ENCODE measurements around the gene IGF1R. TPM values are rescaled to one million over a fixed set of nuclear protein-coding genes. Genes with fewer than 3 reads are reported as not detected.

Gene IGF1R
- total RNA-seq, 1 experiment from 2014 or later, result 125 TPM

- no peak; the same call in 1 of the 2 replicates for ATAC-seq
- POLR2A ChIA-PET, result interaction anchor here (0.5 to 2.0 kb wide), 7 partner anchors 9 to 168 kb away, joined by 3 to 4 read pairs (median 3); no protein-coding TSS in a partner anchor
- Mint-ChIP-seq H3K27me3 (ENCODE audit: low read depth) (no peaks in the 10 kb centered on the region; the same call in 1 of the 2 replicates), H3K27ac (peak overlapping the region; percentile 93; the same call in 1 of the 2 replicates), H3K36me3 (no peaks in the 10 kb centered on the region), H3K9me3 (no peaks in the 10 kb centered on the region), H3K4me1 (peaks cover 34% of the 10 kb centered on the region), H3K4me3 (peak overlapping the region; percentile 78)
- DNase-seq (ENCODE audit: low spot score), result peak; percentile 57
- no peak for TF ChIP-seq OVOL2 (CRISPR knock-in tag; IDR thresholded peaks at IDR 0.05; ENCODE audit: borderline replicate concordance)
- peak; percentile 56; the same call in 1 of the 2 replicates for TF ChIP-seq ZNF263 (CRISPR knock-in tag; IDR thresholded peaks at IDR 0.05; ENCODE audit: low read depth)
- peak; percentile 30; the same call in 1 of the 2 replicates for TF ChIP-seq PRDM15 (CRISPR knock-in tag; IDR thresholded peaks at IDR 0.05)
- CTCF ChIA-PET, result interaction anchor here (0.8 to 3.7 kb wide), 7 partner anchors 9 to 456 kb away, joined by 3 to 33 read pairs (median 5); partner anchors contain the start of gene SYNM
Observed at GRCh38 chr15:98648654-98649471, 524 bp downstream of the IGF1R start.

GRCh38 chr15:98649472-98650416 lies 1.4 kb downstream of the IGF1R start:
- POLR2A ChIA-PET, result interaction anchor here (0.5 to 1.0 kb wide), 6 partner anchors 8 to 167 kb away, joined by 3 read pairs; no protein-coding TSS in a partner anchor
- Mint-ChIP-seq H3K27me3 (ENCODE audit: low read depth) (no peaks in the 10 kb centered on the region; the same call in 1 of the 2 replicates), H3K4me1 (peaks cover 37% of the 10 kb centered on the region), H3K9me3 (no peaks in the 10 kb centered on the region), H3K4me3 (peak overlapping the region; percentile 98), H3K27ac (no peak overlapping the region), H3K36me3 (no peaks in the 10 kb centered on the region)
- CTCF ChIA-PET, result interaction anchor here (0.8 to 3.7 kb wide), 5 partner anchors 8 to 455 kb away, joined by 3 to 33 read pairs (median 5); partner anchors contain the start of gene SYNM
- no peak for DNase-seq (ENCODE audit: low spot score)
- TF ChIP-seq FOXP4 (CRISPR knock-in tag; IDR thresholded peaks at IDR 0.05) (peak; percentile 8; the same call in 1 of the 2 replicates), ZNF423 (CRISPR knock-in tag; IDR thresholded peaks at IDR 0.05) (peak; percentile 2; the same call in 1 of the 2 replicates), RELA (CRISPR knock-in tag; IDR thresholded peaks at IDR 0.05; ENCODE audit: borderline replicate concordance) (peak; percentile 44; the same call in 1 of the 2 replicates), TEAD4 (CRISPR knock-in tag; IDR thresholded peaks at IDR 0.05) (0 out of 2 replicates have a peak, but pooled peaks have one; percentile 48), HMGXB4 (CRISPR knock-in tag; IDR thresholded peaks at IDR 0.05) (peak; percentile 30; the same call in 1 of the 2 replicates), KAT7 (CRISPR knock-in tag; IDR thresholded peaks at IDR 0.05; ENCODE audit: borderline replicate concordance) (peak; percentile 63; the same call in 1 of the 2 replicates), ZNF317 (CRISPR knock-in tag; IDR thresholded peaks at IDR 0.05; ENCODE audit: borderline replicate concordance, low read depth) (no peak), NR2C2 (CRISPR knock-in tag; IDR thresholded peaks at IDR 0.05) (no peak), SP1 (CRISPR knock-in tag; conservative IDR thresholded peaks at IDR 0.05) (0 out of 2 replicates have a peak, but pooled peaks have one; percentile 11), ZNF281 (CRISPR knock-in tag; IDR thresholded peaks at IDR 0.05) (no peak), AFF4 (CRISPR knock-in tag; IDR thresholded peaks at IDR 0.05; ENCODE audit: borderline replicate concordance) (0 out of 2 replicates have a peak, but pooled peaks have one; percentile 31)
- no peak for ATAC-seq

Measured in WTC11 (cell line).